ENCODE measurements around the gene DOK6. TPM values are rescaled to one million over a fixed set of nuclear protein-coding genes. Genes with fewer than 3 reads are reported as not detected.

DOK6 gene
- total and polyA plus RNA-seq, 2 of the 13 experiments (the other 11 are each of a cell fraction or from before 2014, with no cell fraction given): 17.0 to 17.2 TPM

- TF ChIP-seq ZNF687 (CRISPR knock-in tag; IDR thresholded peaks at IDR 0.05) (peak; percentile 91), SRF (IDR thresholded peaks at IDR 0.05; ENCODE audit: low read depth, low read length) (no peak), KAT7 (CRISPR knock-in tag; IDR thresholded peaks at IDR 0.05; ENCODE audit: borderline replicate concordance) (0 out of 2 replicates have a peak, but pooled peaks have one; percentile 46), RBAK (CRISPR knock-in tag; IDR thresholded peaks at IDR 0.05) (no peak), ZNF17 (CRISPR knock-in tag; IDR thresholded peaks at IDR 0.05) (no peak), MYNN (CRISPR knock-in tag; IDR thresholded peaks at IDR 0.05; ENCODE audit: low read depth) (no peak), ZNF569 (CRISPR knock-in tag; IDR thresholded peaks at IDR 0.05; ENCODE audit: borderline replicate concordance) (no peak), ZKSCAN1 (IDR thresholded peaks at IDR 0.05; ENCODE audit: low read length) (no peak), ZNF232 (CRISPR knock-in tag; IDR thresholded peaks at IDR 0.05; ENCODE audit: borderline replicate concordance) (peak; percentile 75; the same call in 1 of the 2 replicates), MYPOP (CRISPR knock-in tag; IDR thresholded peaks at IDR 0.05) (peak; percentile 81; the same call in 1 of the 2 replicates), JUN (CRISPR knock-in tag; IDR thresholded peaks at IDR 0.05) (0 out of 2 replicates have a peak, but pooled peaks have one; percentile 28), ZBTB21 (CRISPR knock-in tag; IDR thresholded peaks at IDR 0.05) (no peak), ETS1 (CRISPR knock-in tag; IDR thresholded peaks at IDR 0.05) (no peak), HDAC2 (CRISPR knock-in tag; IDR thresholded peaks at IDR 0.05) (peak; percentile 67), CSRNP2 (CRISPR knock-in tag; conservative IDR thresholded peaks at IDR 0.05; ENCODE audit: low read depth) (no peak), PLSCR1 (CRISPR knock-in tag; IDR thresholded peaks at IDR 0.05; ENCODE audit: borderline replicate concordance) (no peak), ZNF740 (CRISPR knock-in tag; IDR thresholded peaks at IDR 0.05) (peak; percentile 59; the same call in 1 of the 2 replicates), ZNF432 (CRISPR knock-in tag; IDR thresholded peaks at IDR 0.05; ENCODE audit: borderline replicate concordance) (no peak)
These were observed at the start of gene DOK6 (continued) for GRCh38 chr18:69400253-69400975.
